Astrocyte of the spinal cord (primary cell): ENCODE results near the gene RXRG.

Source experiments
- DNase-seq: peaks from one replicate; pipeline ENCODE4 v3.0.0; 2011; ENCODE audit warnings: low read depth, low spot score
- H3K4me3 ChIP-seq: 2 replicates; pipeline ENCODE4 v1.5.1; 2011; ENCODE audit warnings: low read depth, mild to moderate bottlenecking, low read length, moderate library complexity
- CTCF ChIP-seq: IDR thresholded peaks from 2 replicates; pipeline ENCODE4 v1.5.1; 2012; ENCODE audit warnings: low read depth, mild to moderate bottlenecking, low read length, inconsistent platforms
- in situ Hi-C: cut with HindIII; loops from 2 replicates; pipeline ENCODE4 v1.10.0; 2017; ENCODE audit warnings: low sequenced_read_pairs

The RXRG gene

GRCh38 chr1:165352442-165353293 is 92.3 kb downstream of the RXRG start:
- no peak for TF ChIP-seq CTCF
- no peak for DNase-seq
- no peak overlapping the region for H3K4me3 ChIP-seq
- in situ Hi-C loops: no loop called here

GRCh38 chr1:165351863-165352441 is 93.0 kb downstream of the RXRG start:
- H3K4me3 ChIP-seq: no peak overlapping the region
- in situ Hi-C loops: no loop called here
- no peak for DNase-seq
- no peak for TF ChIP-seq CTCF
